ENCODE data around the gene HCFC1R1.

HCFC1R1 gene

GRCh38 chr16:3020247-3020603 lies 3.5 kb downstream of the HCFC1R1 start, which contains the start of gene TNFRSF12A:
Gene TNFRSF12A, plus strand, starts transcription at chr16:3020368. Its CDS starts 30 bp downstream, at chr16:3020398.
- peak in 1 of 2 donors; percentile 36 for DNase-seq (ENCODE audit: low read depth in 2 of 2, low spot score in 1 of 2)

- no peak for DNase-seq (ENCODE audit: low read depth in 2 of 2, low spot score in 1 of 2)
Observed at GRCh38 chr16:3019594-3020246, 4.0 kb downstream of the HCFC1R1 start.

- DNase-seq (ENCODE audit: low read depth in 2 of 2, low spot score in 1 of 2) = no peak
Observed at GRCh38 chr16:3017794-3018506, 5.8 kb downstream of the HCFC1R1 start, which contains the start of gene CLDN6. Gene CLDN6, minus strand, starts transcription at chr16:3018183. Its CDS starts 2,162 bp downstream, at chr16:3016021.

- DNase-seq (ENCODE audit: low read depth in 2 of 2, low spot score in 1 of 2) = no peak
Observed at GRCh38 chr16:3017344-3017743, 6.4 kb downstream of the HCFC1R1 start.

- no peak for DNase-seq (ENCODE audit: low read depth in 2 of 2, low spot score in 1 of 2)
Observed at GRCh38 chr16:3015865-3016521, 7.7 kb downstream of the HCFC1R1 start.

GRCh38 chr16:3014971-3015370 lies 8.8 kb downstream of the HCFC1R1 start:
- DNase-seq (ENCODE audit: low read depth in 2 of 2, low spot score in 1 of 2) = no peak

GRCh38 chr16:3013998-3014690 lies 9.6 kb downstream of the HCFC1R1 start:
- no peak for DNase-seq (ENCODE audit: low read depth in 2 of 2, low spot score in 1 of 2)

GRCh38 chr16:3013491-3013951 lies 10.2 kb downstream of the HCFC1R1 start:
- no peak for DNase-seq (ENCODE audit: low read depth in 2 of 2, low spot score in 1 of 2)

GRCh38 chr16:3012828-3013420 lies 10.8 kb downstream of the HCFC1R1 start, which contains the start of gene CLDN9:
Gene CLDN9, plus strand, starts transcription at chr16:3012923. Its CDS starts 440 bp downstream, at chr16:3013363.
- DNase-seq (ENCODE audit: low read depth in 2 of 2, low spot score in 1 of 2) = no peak

GRCh38 chr16:3012246-3012645 lies 11.5 kb downstream of the HCFC1R1 start:
- no peak for DNase-seq (ENCODE audit: low read depth in 2 of 2, low spot score in 1 of 2)

- no peak for DNase-seq (ENCODE audit: low read depth in 2 of 2, low spot score in 1 of 2)
Observed at GRCh38 chr16:3010510-3010909, 13.2 kb downstream of the HCFC1R1 start.

GRCh38 chr16:3009568-3010390 lies 14.0 kb downstream of the HCFC1R1 start:
- DNase-seq (ENCODE audit: low read depth in 2 of 2, low spot score in 1 of 2) = no peak

- no peak for DNase-seq (ENCODE audit: low read depth in 2 of 2, low spot score in 1 of 2)
Observed at GRCh38 chr16:3008690-3009037, 15.1 kb downstream of the HCFC1R1 start.

- DNase-seq (ENCODE audit: low read depth in 2 of 2, low spot score in 1 of 2) = no peak
Observed at GRCh38 chr16:3007957-3008689, 15.6 kb downstream of the HCFC1R1 start.

- no peak for DNase-seq (ENCODE audit: low read depth in 2 of 2, low spot score in 1 of 2)
Observed at GRCh38 chr16:3007059-3007956, 16.4 kb downstream of the HCFC1R1 start.

- no peak for DNase-seq (ENCODE audit: low read depth in 2 of 2, low spot score in 1 of 2)
Observed at GRCh38 chr16:3004781-3005284, 18.9 kb downstream of the HCFC1R1 start.

- no peak for DNase-seq (ENCODE audit: low read depth in 2 of 2, low spot score in 1 of 2)
Observed at GRCh38 chr16:3004319-3004718, 19.4 kb downstream of the HCFC1R1 start.

- peak; percentile 81 to 94 for DNase-seq (ENCODE audit: low read depth in 2 of 2, low spot score in 1 of 2)
Observed at GRCh38 chr16:3003582-3004270, 20.0 kb downstream of the HCFC1R1 start.
